Ovary (tissue), 10 donors: ENCODE results near the gene MAGEA2B. TPM values are rescaled to one million over a fixed set of nuclear protein-coding genes. Genes with fewer than 3 reads are reported as not detected.
"Not testable (repeated sequence)": the region's sequence is repeated elsewhere in the genome, so short reads cannot be mapped to it uniquely, and the experiment has no call there.

Source experiments
- DNase-seq, 5 donors: peaks; one replicate each; pipeline ENCODE4 v3.0.0-alpha.2; 2019 to 2020
- H3K27ac ChIP-seq, 2 donors: fragments of 200-600 bp; one replicate each; pipeline versions ENCODE4 v1.5.1 to v1.8.0; 2019 to 2022
- H3K27me3 ChIP-seq: fragments of 200-600 bp; one replicate; pipeline ENCODE4 v1.8.0; 2022
- H3K36me3 ChIP-seq: fragments of 200-600 bp; sonication (generic); one replicate; pipeline ENCODE4 v1.5.1; 2019
- H3K4me1 ChIP-seq: one replicate; pipeline ENCODE4 v1.8.1; 2013; ENCODE audit warnings: mild to moderate bottlenecking, moderate library complexity; ENCODE audit not compliant: insufficient read depth
- H3K4me3 ChIP-seq: fragments of 200-600 bp; sonication (generic); one replicate; pipeline ENCODE4 v1.5.1; 2017
- H3K9me3 ChIP-seq, 2 donors: fragments of 200-600 bp in 1 of 2; sonication (generic) in 1 of 2; one replicate each; pipeline versions ENCODE4 v1.5.1 to v1.8.1; 2013 to 2019; ENCODE audit warnings: mild to moderate bottlenecking in 1 of 2, moderate library complexity in 1 of 2
- EP300 ChIP-seq: sonication (generic); formaldehyde crosslinking; IDR thresholded peaks from one replicate; pipeline ENCODE4 v1.6.1; 2017; ENCODE audit warnings: antibody characterized with exemption
- POLR2A ChIP-seq: fragments of 450-650 bp; IDR thresholded peaks from one replicate; pipeline ENCODE4 v1.6.1; 2017; ENCODE audit warnings: antibody characterized with exemption, mild to moderate bottlenecking, moderate library complexity
- WGBS, 3 donors: extraction: QIAGEN DNeasy Blood & Tissue Kit in 1 of 3; methylation state at CpG; one replicate each; pipeline versions ENCODE4 v1.1.5 to v1.1.7; 2013 to 2017; 5-methylcytosine and 5-hydroxymethylcytosine counted together
- intact Hi-C, 4 donors: fragments of 100-400 bp; cut with DNase I; formaldehyde crosslinking; loops; one replicate each; pipeline versions ENCODE4 v1.11.0 to v1.15.1; 2022 to 2023
- long read RNA-seq, 3 donors: library from polyadenylated mRNA in 2 of 3; unstranded in 2 of 3; transcript quantifications; one replicate each; pipeline ENCODE4 v2.0.0 and lab custom pipeline, GENCODE V29; 2021 to 2026
- polyA plus RNA-seq, 2 donors: library from polyadenylated mRNA; stranded (reverse); fragments of 200-250 nt in 1 of 2; fragments of 350-450 nt in 1 of 2; fragmentation: Illumina TruSeq in 1 of 2; extraction: RNeasy Lipid Tissue Mini Kit (QIAGEN cat#74804) in 1 of 2; gene quantifications; one replicate each; pipeline ENCODE4 v1.2.3, GENCODE V29; 2013 to 2014
- total RNA-seq, 7 donors: library from RNA; depleted of rRNA in 2 of 7; stranded (reverse); fragments of >200 nt in 2 of 7; fragmentation: NEBNext Ultra II Directional in 3 of 7; extraction: Animal tissue kit (Norgen Biotek cat#: 25700) in 3 of 7; gene quantifications; one replicate each; pipeline versions ENCODE4 v1.1.0 to v1.2.4, GENCODE V29; 2016 to 2023
- TF ChIP-seq, protein P1 (sequence below), 3 donors: fragments of 450-650 bp in 2 of 3; fragments of 200-600 bp in 1 of 3; IDR thresholded peaks; one replicate each; pipeline versions ENCODE4 v1.5.1 to v1.8.0; 2016 to 2022; ENCODE audit warnings: antibody characterized with exemption in 3 of 3, mild to moderate bottlenecking in 1 of 3
- donor health status: DM: no; HTN: no; CAD: no; lungs with moderate emphysema.
- donor health status: DM: no; HTN: no; CAD: no.
- donor health status: Bipolar disorder and iron deficiency.
- donor health status: DM: yes; HTN: yes; CAD: no.
- donor health status: DM: no; HTN: no; CAD: no.
- donor health status: DM: yes; HTN: yes; CAD: no.

MAGEA2B gene, protein sequence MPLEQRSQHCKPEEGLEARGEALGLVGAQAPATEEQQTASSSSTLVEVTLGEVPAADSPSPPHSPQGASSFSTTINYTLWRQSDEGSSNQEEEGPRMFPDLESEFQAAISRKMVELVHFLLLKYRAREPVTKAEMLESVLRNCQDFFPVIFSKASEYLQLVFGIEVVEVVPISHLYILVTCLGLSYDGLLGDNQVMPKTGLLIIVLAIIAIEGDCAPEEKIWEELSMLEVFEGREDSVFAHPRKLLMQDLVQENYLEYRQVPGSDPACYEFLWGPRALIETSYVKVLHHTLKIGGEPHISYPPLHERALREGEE
- total RNA-seq (under 1 TPM in 1 of 7 donors, not detected in 6; 0.13 TPM), polyA plus RNA-seq (not detected)
- long read RNA-seq, donor 1 = 0 reads
- long read RNA-seq, donor 2 = 0 reads
- long read RNA-seq, donor 3 = 0 reads

DNA sequence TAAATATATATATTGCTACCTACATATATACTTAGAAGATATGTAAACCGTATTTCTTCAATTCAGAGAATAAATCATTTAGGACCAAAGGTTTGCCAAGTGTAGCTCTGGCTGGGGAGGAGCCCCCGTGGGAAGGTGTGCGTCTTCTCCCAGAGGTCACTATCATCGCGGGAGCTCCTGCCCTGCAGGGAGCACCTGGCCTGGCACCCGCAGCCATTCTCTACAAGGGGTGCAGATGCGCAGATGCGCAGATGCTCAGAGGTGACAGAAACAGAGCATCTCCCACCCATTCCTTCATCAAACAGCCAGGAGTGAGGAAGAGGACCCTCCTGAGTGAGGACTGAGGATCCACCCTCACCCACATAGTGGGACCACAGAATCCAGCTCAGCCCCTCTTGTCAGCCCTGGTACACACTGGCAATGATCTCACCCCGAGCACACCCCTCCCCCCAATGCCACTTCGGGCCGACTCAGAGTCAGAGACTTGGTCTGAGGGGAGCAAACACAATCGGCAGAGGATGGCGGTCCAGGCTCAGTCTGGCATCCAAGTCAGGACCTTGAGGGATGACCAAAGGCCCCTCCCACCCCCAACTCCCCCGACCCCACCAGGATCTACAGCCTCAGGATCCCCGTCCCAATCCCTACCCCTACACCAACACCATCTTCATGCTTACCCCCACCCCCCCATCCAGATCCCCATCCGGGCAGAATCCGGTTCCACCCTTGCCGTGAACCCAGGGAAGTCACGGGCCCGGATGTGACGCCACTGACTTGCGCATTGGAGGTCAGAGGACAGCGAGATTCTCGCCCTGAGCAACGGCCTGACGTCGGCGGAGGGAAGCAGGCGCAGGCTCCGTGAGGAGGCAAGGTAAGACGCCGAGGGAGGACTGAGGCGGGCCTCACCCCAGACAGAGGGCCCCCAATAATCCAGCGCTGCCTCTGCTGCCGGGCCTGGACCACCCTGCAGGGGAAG is at the start of gene MAGEA2B:
Gene MAGEA2B (plus strand): TSS at position 814 of the 973 bp plus-strand sequence. CDS start 2,479 bp downstream, outside the sequence.
- DNase-seq, intact Hi-C loops, H3K27me3 ChIP-seq, H3K36me3 ChIP-seq, H3K4me3 ChIP-seq, H3K4me1 ChIP-seq, H3K9me3 ChIP-seq, H3K27ac ChIP-seq: not testable (repeated sequence)
- WGBS, 3 donors = no CpG with 5 or more reads among the region's 35 CpGs

DNA sequence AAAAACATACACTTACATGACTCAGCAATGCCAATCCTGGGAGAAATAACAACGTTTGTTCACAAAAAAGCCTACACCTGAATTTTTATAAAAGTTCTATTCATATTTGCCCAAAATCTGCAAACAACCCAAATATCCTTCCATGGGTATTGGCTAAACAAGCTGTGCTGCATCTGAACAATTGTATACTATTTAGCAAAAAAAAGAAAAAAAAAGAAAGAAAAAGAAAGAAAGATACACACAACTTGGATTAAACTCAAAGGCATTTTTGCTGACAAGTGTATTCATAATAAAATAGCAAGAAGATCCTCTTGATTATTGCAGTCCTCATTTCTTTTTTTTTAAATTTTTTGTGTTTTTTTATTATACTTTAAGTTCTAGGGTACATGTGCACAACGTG is 40.3 kb upstream of the MAGEA2B start:
- H3K36me3 ChIP-seq = no peaks in the 10 kb centered on the region
- intact Hi-C loops = no loop called here
- H3K27me3 ChIP-seq = no peaks in the 10 kb centered on the region
- no peaks in the 10 kb centered on the region for H3K9me3 ChIP-seq
- H3K4me1 ChIP-seq = no peaks in the 10 kb centered on the region
- 70 to 77% (median 75%) methylated on average over 2 of the region's 2 CpGs for WGBS, 3 donors
- no peak overlapping the region for H3K27ac ChIP-seq
- no peak for TF ChIP-seq POLR2A
- TF ChIP-seq, protein P1, sequence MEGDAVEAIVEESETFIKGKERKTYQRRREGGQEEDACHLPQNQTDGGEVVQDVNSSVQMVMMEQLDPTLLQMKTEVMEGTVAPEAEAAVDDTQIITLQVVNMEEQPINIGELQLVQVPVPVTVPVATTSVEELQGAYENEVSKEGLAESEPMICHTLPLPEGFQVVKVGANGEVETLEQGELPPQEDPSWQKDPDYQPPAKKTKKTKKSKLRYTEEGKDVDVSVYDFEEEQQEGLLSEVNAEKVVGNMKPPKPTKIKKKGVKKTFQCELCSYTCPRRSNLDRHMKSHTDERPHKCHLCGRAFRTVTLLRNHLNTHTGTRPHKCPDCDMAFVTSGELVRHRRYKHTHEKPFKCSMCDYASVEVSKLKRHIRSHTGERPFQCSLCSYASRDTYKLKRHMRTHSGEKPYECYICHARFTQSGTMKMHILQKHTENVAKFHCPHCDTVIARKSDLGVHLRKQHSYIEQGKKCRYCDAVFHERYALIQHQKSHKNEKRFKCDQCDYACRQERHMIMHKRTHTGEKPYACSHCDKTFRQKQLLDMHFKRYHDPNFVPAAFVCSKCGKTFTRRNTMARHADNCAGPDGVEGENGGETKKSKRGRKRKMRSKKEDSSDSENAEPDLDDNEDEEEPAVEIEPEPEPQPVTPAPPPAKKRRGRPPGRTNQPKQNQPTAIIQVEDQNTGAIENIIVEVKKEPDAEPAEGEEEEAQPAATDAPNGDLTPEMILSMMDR (IDR thresholded peaks at IDR 0.05) = no peak
- TF ChIP-seq EP300 = no peak
- no peak overlapping the region for H3K4me3 ChIP-seq
- DNase-seq = no peak

DNA sequence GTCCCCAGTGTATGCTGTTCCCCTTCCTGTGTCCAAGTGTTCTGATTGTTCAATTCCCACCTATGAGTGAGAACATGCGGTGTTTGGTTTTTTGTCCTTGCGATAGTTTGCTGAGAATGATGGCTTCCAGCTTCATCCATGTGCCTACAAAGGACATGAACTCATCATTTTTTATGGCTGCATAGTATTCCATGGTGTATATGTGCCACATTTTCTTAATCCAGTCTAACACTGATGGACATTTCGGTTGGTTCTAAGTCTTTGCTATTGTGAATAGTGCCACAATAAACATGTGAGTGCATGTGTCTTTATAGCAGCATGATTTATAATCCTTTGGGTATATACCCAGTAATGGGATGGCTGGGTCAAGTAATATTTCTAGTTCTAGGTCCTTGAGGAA is 39.8 kb upstream of the MAGEA2B start:
- H3K4me3 ChIP-seq, H3K27ac ChIP-seq, intact Hi-C loops, H3K9me3 ChIP-seq, H3K27me3 ChIP-seq, H3K4me1 ChIP-seq, H3K36me3 ChIP-seq, DNase-seq: not testable (repeated sequence)
- WGBS, 3 donors = 75 to 85% (median 78%) methylated on average over 3 of the region's 3 CpGs

DNA sequence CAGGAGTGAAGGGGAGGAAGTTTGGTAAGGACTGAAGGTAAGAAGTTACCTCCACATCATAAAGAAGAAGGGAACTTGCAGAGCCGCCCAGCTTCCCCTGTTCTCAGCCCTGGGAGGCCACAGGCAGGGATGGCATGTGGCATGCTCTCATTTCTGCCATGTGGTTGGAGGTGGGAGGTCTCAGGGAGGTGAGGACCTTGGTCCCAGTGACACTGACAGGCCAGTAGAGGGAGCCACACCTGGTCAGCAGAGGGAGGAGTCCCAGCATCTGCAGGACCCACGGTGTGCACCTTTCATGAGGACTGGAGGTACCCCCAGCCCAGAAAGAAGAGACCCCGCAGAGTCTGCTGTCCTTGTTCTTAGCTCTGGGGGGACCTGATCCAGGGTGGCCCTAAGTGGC is 33.4 kb upstream of the MAGEA2B start:
- H3K4me3 ChIP-seq, intact Hi-C loops, DNase-seq, H3K4me1 ChIP-seq, H3K27me3 ChIP-seq, H3K9me3 ChIP-seq, H3K36me3 ChIP-seq, H3K27ac ChIP-seq: not testable (repeated sequence)
- no CpG with 5 or more reads among the region's 3 CpGs for WGBS, 3 donors

DNA sequence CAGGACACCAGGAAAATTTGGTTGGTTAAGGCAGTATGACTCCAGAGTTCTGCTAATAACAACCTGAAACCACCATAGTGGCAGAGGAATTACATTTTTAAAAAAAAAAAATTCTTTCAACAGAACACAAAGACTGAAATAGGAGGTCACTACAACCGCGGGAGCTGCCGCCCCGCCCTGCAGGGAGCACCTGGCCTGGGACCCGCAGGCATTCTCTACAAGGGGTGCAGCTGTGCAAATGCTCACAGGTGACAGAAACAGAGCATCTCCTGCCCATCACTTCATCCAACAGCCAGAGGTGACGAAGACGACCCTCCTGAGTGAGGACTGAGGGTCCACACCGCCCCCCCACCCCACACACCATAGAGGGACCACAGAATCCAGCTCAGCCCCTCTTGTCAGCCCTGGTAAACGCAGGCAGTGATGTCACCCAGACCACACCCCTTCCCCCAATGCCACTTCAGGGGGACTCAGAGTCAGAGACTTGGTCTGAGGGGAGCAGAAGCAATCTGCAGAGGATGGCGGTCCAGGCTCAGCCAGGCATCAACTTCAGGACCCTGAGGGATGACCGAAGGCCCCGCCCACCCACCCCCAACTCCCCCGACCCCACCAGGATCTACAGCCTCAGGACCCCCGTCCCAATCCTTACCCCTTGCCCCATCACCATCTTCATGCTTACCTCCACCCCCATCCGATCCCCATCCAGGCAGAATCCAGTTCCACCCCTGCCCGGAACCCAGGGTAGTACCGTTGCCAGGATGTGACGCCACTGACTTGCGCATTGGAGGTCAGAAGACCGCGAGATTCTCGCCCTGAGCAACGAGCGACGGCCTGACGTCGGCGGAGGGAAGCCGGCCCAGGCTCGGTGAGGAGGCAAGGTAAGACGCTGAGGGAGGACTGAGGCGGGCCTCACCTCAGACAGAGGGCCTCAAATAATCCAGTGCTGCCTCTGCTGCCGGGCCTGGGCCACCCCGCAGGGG is 16.2 kb upstream of the MAGEA2B start, which contains the start of gene MAGEA3:
Gene MAGEA3 (plus strand): TSS at position 843 of the 980 bp plus-strand sequence. CDS start 2,039 bp downstream, outside the sequence.
- H3K4me1 ChIP-seq, H3K4me3 ChIP-seq, intact Hi-C loops, DNase-seq, H3K27me3 ChIP-seq, H3K36me3 ChIP-seq, H3K9me3 ChIP-seq, H3K27ac ChIP-seq: not testable (repeated sequence)
- 71 to 78% methylated on average over 6 to 7 of the region's 34 CpGs; no CpG with 5 or more reads in 1 of the 3 donors for WGBS, 3 donors

DNA sequence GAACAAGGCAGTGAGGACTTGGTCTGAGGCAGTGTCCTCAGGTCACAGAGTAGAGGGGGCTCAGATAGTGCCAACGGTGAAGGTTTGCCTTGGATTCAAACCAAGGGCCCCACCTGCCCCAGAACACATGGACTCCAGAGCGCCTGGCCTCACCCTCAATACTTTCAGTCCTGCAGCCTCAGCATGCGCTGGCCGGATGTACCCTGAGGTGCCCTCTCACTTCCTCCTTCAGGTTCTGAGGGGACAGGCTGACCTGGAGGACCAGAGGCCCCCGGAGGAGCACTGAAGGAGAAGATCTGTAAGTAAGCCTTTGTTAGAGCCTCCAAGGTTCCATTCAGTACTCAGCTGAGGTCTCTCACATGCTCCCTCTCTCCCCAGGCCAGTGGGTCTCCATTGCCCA is 14.0 kb upstream of the MAGEA2B start:
- H3K36me3 ChIP-seq, intact Hi-C loops, H3K9me3 ChIP-seq, H3K27ac ChIP-seq, H3K4me1 ChIP-seq, H3K4me3 ChIP-seq, H3K27me3 ChIP-seq: not testable (repeated sequence)
- peak in 1 of 5 donors; percentile 3 for DNase-seq
- WGBS, 3 donors = 86 to 100% (median 87%) methylated on average over 3 to 4 of the region's 5 CpGs

DNA sequence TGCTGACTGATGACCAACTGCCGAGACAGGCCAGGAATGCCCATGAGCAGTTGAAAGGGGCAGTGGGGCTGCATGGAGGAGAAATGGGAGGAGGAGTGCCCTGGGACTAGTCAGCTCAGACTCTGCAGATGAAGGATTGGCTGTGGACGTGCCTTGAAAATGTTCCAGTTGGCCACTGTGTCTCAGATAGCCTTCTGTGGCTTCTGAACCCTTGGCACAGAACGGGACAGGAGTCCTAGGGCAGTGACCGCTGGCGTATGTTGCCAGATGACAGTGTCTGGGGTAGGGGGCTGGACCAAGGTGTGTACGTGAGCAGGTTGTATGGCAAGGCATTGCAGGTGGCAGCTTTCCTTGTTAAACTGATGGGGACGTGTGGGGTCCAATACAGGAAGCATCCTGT is 7.9 kb upstream of the MAGEA2B start:
- H3K27me3 ChIP-seq, H3K4me1 ChIP-seq, DNase-seq, H3K36me3 ChIP-seq, H3K27ac ChIP-seq, H3K4me3 ChIP-seq, intact Hi-C loops, H3K9me3 ChIP-seq: not testable (repeated sequence)
- WGBS, 3 donors = 66 to 83% (median 78%) methylated on average over 4 to 5 of the region's 7 CpGs

DNA sequence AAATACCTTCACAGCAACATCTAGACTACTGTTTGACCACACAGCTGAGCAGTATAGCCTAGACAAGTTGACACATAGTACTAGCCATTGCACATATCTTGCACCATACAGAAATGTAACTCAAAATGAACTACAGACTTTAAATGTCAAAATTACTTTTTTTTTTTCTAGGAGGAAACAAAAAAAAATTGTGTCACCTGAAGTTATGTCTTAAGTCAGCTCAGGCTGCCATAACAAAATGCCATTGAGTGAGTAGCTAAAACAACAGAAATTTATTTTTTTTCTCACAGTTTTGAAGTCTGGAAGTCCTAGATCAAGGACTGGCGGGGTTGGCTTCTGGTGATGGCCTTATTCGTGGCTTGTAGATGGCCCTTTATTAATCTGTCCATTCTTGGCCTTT is 5.3 kb upstream of the MAGEA2B start, which contains the start of gene CSAG2:
Gene CSAG2 (minus strand): TSS at position 101 of the 400 bp plus-strand sequence. CDS start 161 bp downstream, outside the sequence.
- intact Hi-C loops, DNase-seq, H3K4me1 ChIP-seq, H3K36me3 ChIP-seq, H3K27me3 ChIP-seq, H3K27ac ChIP-seq, H3K4me3 ChIP-seq, H3K9me3 ChIP-seq: not testable (repeated sequence)
- WGBS, 3 donors = no CpG with 5 or more reads among the region's 2 CpGs

DNA sequence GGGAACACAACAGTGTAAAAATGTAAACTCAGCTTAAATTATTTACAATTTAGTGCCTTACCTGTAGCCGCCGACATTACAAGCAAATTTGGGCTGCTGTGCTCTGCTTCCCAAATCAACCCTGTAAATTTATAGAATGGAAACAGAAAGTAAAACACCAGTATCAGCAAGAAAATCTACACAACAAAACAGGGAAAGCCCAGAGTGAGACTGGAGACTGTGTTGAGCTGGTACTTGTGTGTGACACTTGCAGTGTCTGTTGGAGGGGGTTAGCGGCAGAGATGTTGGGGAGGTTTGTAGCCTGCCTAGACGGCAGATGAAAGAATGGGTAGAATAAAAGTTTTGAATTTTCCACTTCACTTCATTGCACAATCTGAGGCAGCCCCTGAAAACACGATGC is 1.2 kb upstream of the MAGEA2B start:
- WGBS, 3 donors = no CpG with 5 or more reads among the region's 5 CpGs
- H3K4me1 ChIP-seq, DNase-seq, H3K4me3 ChIP-seq, H3K27ac ChIP-seq, H3K36me3 ChIP-seq, H3K9me3 ChIP-seq, intact Hi-C loops, H3K27me3 ChIP-seq: not testable (repeated sequence)
